ENCODE measurements around the gene ADARB2. TPM values are rescaled to one million over a fixed set of nuclear protein-coding genes. Genes with fewer than 3 reads are reported as not detected.

Gene ADARB2
- total and polyA plus RNA-seq, 2 experiments from 2014 or later = 0.13 to 0.48 TPM

DNA sequence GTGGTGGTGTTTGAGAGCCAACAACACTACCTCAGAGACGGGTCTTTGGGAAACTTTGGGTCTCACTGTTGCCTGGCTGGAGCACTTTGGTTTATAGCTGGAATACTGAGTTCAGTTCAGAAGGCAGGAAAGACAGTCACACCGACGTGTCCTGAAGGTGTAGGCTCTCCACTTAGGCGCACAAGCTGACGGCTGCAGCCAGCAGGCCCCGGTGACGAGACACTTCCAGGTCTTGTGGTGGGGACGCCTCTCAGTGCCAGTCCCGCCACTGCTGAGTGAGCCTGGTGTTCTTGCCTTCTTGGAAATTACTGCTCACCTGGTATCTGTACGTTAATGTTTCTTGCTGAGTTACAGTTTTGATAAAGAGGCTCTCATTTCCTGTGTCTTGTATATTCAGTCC lies 607.1 kb downstream of the ADARB2 start:
- no peaks in the 10 kb centered on the region for H3K9me3 ChIP-seq (ENCODE audit: low read depth)
- H3K4me2 ChIP-seq = no peak overlapping the region
- TF ChIP-seq, protein P1, sequence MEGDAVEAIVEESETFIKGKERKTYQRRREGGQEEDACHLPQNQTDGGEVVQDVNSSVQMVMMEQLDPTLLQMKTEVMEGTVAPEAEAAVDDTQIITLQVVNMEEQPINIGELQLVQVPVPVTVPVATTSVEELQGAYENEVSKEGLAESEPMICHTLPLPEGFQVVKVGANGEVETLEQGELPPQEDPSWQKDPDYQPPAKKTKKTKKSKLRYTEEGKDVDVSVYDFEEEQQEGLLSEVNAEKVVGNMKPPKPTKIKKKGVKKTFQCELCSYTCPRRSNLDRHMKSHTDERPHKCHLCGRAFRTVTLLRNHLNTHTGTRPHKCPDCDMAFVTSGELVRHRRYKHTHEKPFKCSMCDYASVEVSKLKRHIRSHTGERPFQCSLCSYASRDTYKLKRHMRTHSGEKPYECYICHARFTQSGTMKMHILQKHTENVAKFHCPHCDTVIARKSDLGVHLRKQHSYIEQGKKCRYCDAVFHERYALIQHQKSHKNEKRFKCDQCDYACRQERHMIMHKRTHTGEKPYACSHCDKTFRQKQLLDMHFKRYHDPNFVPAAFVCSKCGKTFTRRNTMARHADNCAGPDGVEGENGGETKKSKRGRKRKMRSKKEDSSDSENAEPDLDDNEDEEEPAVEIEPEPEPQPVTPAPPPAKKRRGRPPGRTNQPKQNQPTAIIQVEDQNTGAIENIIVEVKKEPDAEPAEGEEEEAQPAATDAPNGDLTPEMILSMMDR (IDR thresholded peaks at IDR 0.05; ENCODE audit: poor library complexity) = no peak
- TF ChIP-seq EZH2phosphoT487 (IDR thresholded peaks at IDR 0.05; ENCODE audit: low read depth, severe bottlenecking, unreplicated experiment) (no peak), EZH2 (IDR thresholded peaks at IDR 0.05; ENCODE audit: borderline replicate concordance) (no peak)
- DNase-seq (ENCODE audit: low spot score) = no peak
- no peak overlapping the region for H3K4me3 ChIP-seq
- no peaks in the 10 kb centered on the region for H3K79me2 ChIP-seq
- 97% methylated on average over 10 of the region's 10 CpGs for WGBS (ENCODE audit: low lambda C conversion rate, missing lambda C conversion rate)
- no peaks in the 10 kb centered on the region for H3K36me3 ChIP-seq (replicated peaks; ENCODE audit: insufficient read depth, low read depth)
- H3K27me3 ChIP-seq = no peaks in the 10 kb centered on the region
- H2AFZ ChIP-seq = no peak overlapping the region
- no peak overlapping the region for H3K27ac ChIP-seq
- H4K20me1 ChIP-seq (ENCODE audit: insufficient read depth, poor library complexity, severe bottlenecking) = no peaks in the 10 kb centered on the region
- H3K4me1 ChIP-seq (ENCODE audit: insufficient read depth) = no peaks in the 10 kb centered on the region
- no peaks in the 10 kb centered on the region for H3K9me2 ChIP-seq (replicated peaks; ENCODE audit: insufficient read depth)

DNA sequence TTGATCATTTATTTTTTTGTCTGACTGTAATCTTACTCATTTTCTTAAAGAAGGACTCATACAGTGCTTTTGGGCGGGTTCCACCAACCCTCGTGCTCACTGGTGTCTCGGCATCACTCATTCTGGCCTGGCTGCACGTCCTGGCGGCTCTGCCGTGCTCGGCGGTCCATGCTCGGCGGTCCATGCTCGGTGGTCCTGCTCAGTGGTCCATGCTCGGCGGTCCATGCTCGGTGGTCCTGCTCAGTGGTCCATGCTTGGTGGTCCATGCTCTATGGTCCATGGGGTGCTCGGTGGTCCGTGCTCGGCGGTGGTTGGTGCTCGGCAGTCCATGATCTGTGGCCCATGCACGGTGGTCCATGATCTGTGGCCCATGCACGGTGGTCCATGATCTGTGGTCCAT lies 608.7 kb downstream of the ADARB2 start:
- H3K9me2 ChIP-seq (replicated peaks; ENCODE audit: insufficient read depth) = no peaks in the 10 kb centered on the region
- WGBS (ENCODE audit: low lambda C conversion rate, missing lambda C conversion rate) = 96% methylated on average over 21 of the region's 21 CpGs

DNA sequence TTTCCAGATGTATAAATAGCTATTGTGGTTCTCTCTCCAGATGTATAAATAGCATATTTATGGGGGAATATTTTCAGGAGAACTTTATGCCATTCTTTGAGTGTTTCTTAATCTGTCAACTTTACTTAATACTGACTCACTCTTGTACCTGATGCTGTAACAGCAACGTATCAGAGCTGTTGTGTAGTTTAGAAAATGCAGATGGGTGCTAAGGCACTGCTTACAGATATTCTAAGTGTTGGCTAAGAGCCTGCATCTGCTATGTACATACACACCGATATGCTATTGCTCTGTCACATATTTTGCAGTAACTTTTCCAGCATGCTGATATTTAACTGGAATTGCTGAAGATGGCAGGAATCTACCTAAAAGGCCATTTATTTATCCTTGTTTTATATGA lies 609.2 kb downstream of the ADARB2 start:
- Histone ChIP-seq H3K79me2 (no peaks in the 10 kb centered on the region), H3K27me3 (no peaks in the 10 kb centered on the region), H3K4me2 (no peak overlapping the region), H4K20me1 (ENCODE audit: insufficient read depth, poor library complexity, severe bottlenecking) (no peaks in the 10 kb centered on the region), H3K4me1 (ENCODE audit: insufficient read depth) (no peaks in the 10 kb centered on the region), H3K4me3 (no peak overlapping the region), H2AFZ (no peak overlapping the region), H3K9me3 (ENCODE audit: low read depth) (no peaks in the 10 kb centered on the region), H3K9me2 (replicated peaks; ENCODE audit: insufficient read depth) (no peaks in the 10 kb centered on the region), H3K27ac (no peak overlapping the region), H3K36me3 (replicated peaks; ENCODE audit: insufficient read depth, low read depth) (no peaks in the 10 kb centered on the region)
- TF ChIP-seq, protein P1 (IDR thresholded peaks at IDR 0.05; ENCODE audit: poor library complexity) = no peak
- no peak for TF ChIP-seq EZH2phosphoT487 (IDR thresholded peaks at IDR 0.05; ENCODE audit: low read depth, severe bottlenecking, unreplicated experiment)
- TF ChIP-seq EZH2 (IDR thresholded peaks at IDR 0.05; ENCODE audit: borderline replicate concordance) = no peak
- DNase-seq (ENCODE audit: low spot score) = no peak
- 94% methylated on average over 2 of the region's 2 CpGs for WGBS (ENCODE audit: low lambda C conversion rate, missing lambda C conversion rate)

More for the DNA sequence above, 608.7 kb downstream of the ADARB2 start:
- no peaks in the 10 kb centered on the region for H3K9me3 ChIP-seq (ENCODE audit: low read depth)
- TF ChIP-seq, protein P1 (IDR thresholded peaks at IDR 0.05; ENCODE audit: poor library complexity) = no peak
- no peak for TF ChIP-seq EZH2 (IDR thresholded peaks at IDR 0.05; ENCODE audit: borderline replicate concordance)
- no peak for TF ChIP-seq EZH2phosphoT487 (IDR thresholded peaks at IDR 0.05; ENCODE audit: low read depth, severe bottlenecking, unreplicated experiment)
- H3K4me3 ChIP-seq = no peak overlapping the region
- no peaks in the 10 kb centered on the region for H3K36me3 ChIP-seq (replicated peaks; ENCODE audit: insufficient read depth, low read depth)
- no peak overlapping the region for H3K4me2 ChIP-seq
- H3K4me1 ChIP-seq (ENCODE audit: insufficient read depth) = no peaks in the 10 kb centered on the region
- H3K27me3 ChIP-seq = no peaks in the 10 kb centered on the region
- H4K20me1 ChIP-seq (ENCODE audit: insufficient read depth, poor library complexity, severe bottlenecking) = no peaks in the 10 kb centered on the region
- H3K79me2 ChIP-seq = no peaks in the 10 kb centered on the region
- no peak overlapping the region for H2AFZ ChIP-seq
- DNase-seq (ENCODE audit: low spot score) = no peak
- H3K27ac ChIP-seq = no peak overlapping the region

DNA sequence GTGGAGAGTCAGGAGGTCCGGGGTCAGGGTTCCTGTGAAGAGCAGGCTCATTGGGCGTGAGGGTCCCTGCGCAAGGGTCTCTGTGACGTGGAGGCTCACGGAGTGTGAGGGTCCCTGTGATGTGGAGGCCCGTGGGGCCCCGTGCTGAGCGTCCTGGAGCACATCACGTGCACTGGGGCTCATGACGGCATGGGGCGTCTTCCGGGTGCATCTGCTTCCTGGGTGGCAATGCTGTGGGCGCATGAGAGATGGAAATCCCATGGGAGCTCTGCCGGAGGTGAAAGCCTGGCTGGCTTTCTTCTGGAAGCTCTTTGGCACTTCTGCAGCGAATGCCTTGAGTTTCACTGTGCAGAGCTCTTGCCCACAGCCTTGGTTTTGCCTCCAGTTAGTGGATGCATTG lies 609.7 kb downstream of the ADARB2 start:
- H3K4me1 ChIP-seq (ENCODE audit: insufficient read depth) = no peaks in the 10 kb centered on the region
- no peaks in the 10 kb centered on the region for H3K9me3 ChIP-seq (ENCODE audit: low read depth)
- H3K9me2 ChIP-seq (replicated peaks; ENCODE audit: insufficient read depth) = no peaks in the 10 kb centered on the region
- H3K4me2 ChIP-seq = no peak overlapping the region
- H3K36me3 ChIP-seq (replicated peaks; ENCODE audit: insufficient read depth, low read depth) = no peaks in the 10 kb centered on the region
- H3K27me3 ChIP-seq = no peaks in the 10 kb centered on the region
- no peak overlapping the region for H3K4me3 ChIP-seq
- WGBS (ENCODE audit: low lambda C conversion rate, missing lambda C conversion rate) = 96% methylated on average over 15 of the region's 15 CpGs
- H4K20me1 ChIP-seq (ENCODE audit: insufficient read depth, poor library complexity, severe bottlenecking) = no peaks in the 10 kb centered on the region
- no peaks in the 10 kb centered on the region for H3K79me2 ChIP-seq
- no peak for DNase-seq (ENCODE audit: low spot score)
- H2AFZ ChIP-seq = no peak overlapping the region
- TF ChIP-seq EZH2 (IDR thresholded peaks at IDR 0.05; ENCODE audit: borderline replicate concordance) (no peak), EZH2phosphoT487 (IDR thresholded peaks at IDR 0.05; ENCODE audit: low read depth, severe bottlenecking, unreplicated experiment) (no peak)
- TF ChIP-seq, protein P1 (IDR thresholded peaks at IDR 0.05; ENCODE audit: poor library complexity) = no peak
- no peak overlapping the region for H3K27ac ChIP-seq

Data from hepatocyte (in vitro differentiated cells).